Panc1 (cell line): ENCODE results near the gene ISG15. TPM values are rescaled to one million over a fixed set of nuclear protein-coding genes. Genes with fewer than 3 reads are reported as not detected.

Source experiments
- ATAC-seq: fragments of 200-7000 bp; cut with Tn5 transposase; 2 replicates; pipeline ENCODE4 v1.9.1; 2020; ENCODE audit warnings: mild to moderate bottlenecking, moderate library complexity
- BruUV-seq: library from RNA; stranded (reverse); fragments of 400-500 nt; replicated peaks from 2 replicates; lab custom pipeline; 2021; lab: Mats Ljungman, UMichigan
- CTCF ChIA-PET: fragments of 300-600 bp; sonication (Branson Sonifier 250); formaldehyde crosslinking; loops from one replicate; lab custom pipeline; 2022; ENCODE audit warnings: antibody characterized with exemption; lab: Charles Lee
- POLR2A ChIA-PET: fragments of 300-600 bp; sonication (Branson Sonifier 250); formaldehyde crosslinking; loops from one replicate; lab custom pipeline; 2022; ENCODE audit warnings: antibody characterized with exemption; lab: Charles Lee
- DNase-seq: peaks from one replicate; pipeline ENCODE4 v3.0.0-alpha.2; 2010; ENCODE audit warnings: low read depth, low spot score
- H3K27ac ChIP-seq: 2 replicates; pipeline ENCODE4 v1.5.1; 2011; ENCODE audit warnings: mild to moderate bottlenecking, low read length, inconsistent platforms
- H3K27me3 ChIP-seq: fragments of 200-500 bp; sonication (Bioruptor generic); 2 replicates; pipeline ENCODE4 v1.6.0; 2014; ENCODE audit warnings: low read length, inconsistent platforms; ENCODE audit not compliant: control insufficient read depth, insufficient read depth
- H3K36me3 ChIP-seq: fragments of 200-500 bp; sonication (Bioruptor generic); 2 replicates; pipeline ENCODE4 v1.5.1; 2014; ENCODE audit warnings: inconsistent platforms, mild to moderate bottlenecking, low read length, moderate library complexity; ENCODE audit not compliant: control insufficient read depth, insufficient read depth
- H3K4me1 ChIP-seq: 2 replicates; pipeline ENCODE4 v1.5.1; 2011; ENCODE audit warnings: inconsistent platforms, mild to moderate bottlenecking, low read length, moderate library complexity; ENCODE audit not compliant: control insufficient read depth, insufficient read depth
- H3K4me3 ChIP-seq, 2 experiments: 2 replicates each; pipeline ENCODE4 v1.5.1; 2011 to 2012; ENCODE audit warnings: low read depth in 2 of 2, low read length in 2 of 2, mild to moderate bottlenecking in 2 of 2, inconsistent platforms in 1 of 2, moderate library complexity in 1 of 2
- H3K9me3 ChIP-seq: fragments of 200-500 bp; sonication (Bioruptor generic); 2 replicates; pipeline ENCODE4 v1.5.1; 2014; ENCODE audit warnings: low read depth, mild to moderate bottlenecking, inconsistent platforms, low read length, moderate library complexity; ENCODE audit not compliant: control insufficient read depth, insufficient read depth
- POLR2AphosphoS5 ChIP-seq: IDR thresholded peaks from 2 replicates; pipeline ENCODE4 v1.6.1; 2012; ENCODE audit warnings: mild to moderate bottlenecking, low read depth, low read length, moderate library complexity
- SIN3A ChIP-seq: IDR thresholded peaks from 2 replicates; pipeline ENCODE4 v1.6.1; 2012; ENCODE audit warnings: low read depth, mild to moderate bottlenecking, low read length, moderate library complexity, borderline replicate concordance; ENCODE audit not compliant: insufficient read depth
- TCF7L2 ChIP-seq: IDR thresholded peaks from 2 replicates; pipeline ENCODE4 v1.6.1; 2011; ENCODE audit warnings: mild to moderate bottlenecking, low read depth, low read length, inconsistent platforms
- in situ Hi-C: cut with HindIII; loops from 2 replicates; pipeline ENCODE4 v1.10.0; 2016; ENCODE audit warnings: low sequenced_read_pairs, low pct_unique_long_range_greater_than_20kb
- intact Hi-C: fragments of 100-400 bp; cut with micrococcal nuclease; formaldehyde crosslinking; loops from one replicate; pipeline ENCODE4 v1.10.0; 2022; ENCODE audit not compliant: unreplicated experiment
- total RNA-seq: library from RNA; stranded (reverse); gene quantifications from one replicate; pipeline ENCODE4 v1.2.1, GENCODE V29; 2021; ENCODE audit not compliant: unreplicated experiment
- TF ChIP-seq, protein P1 (sequence below), 2 experiments: IDR thresholded peaks; 2 replicates each; pipeline ENCODE4 v1.6.1; 2011 to 2012; ENCODE audit warnings: low read depth in 2 of 2, control low read depth in 1 of 2, low read length in 1 of 2, mild to moderate bottlenecking in 1 of 2, moderate library complexity in 1 of 2; ENCODE audit not compliant: insufficient read depth in 1 of 2
- TF ChIP-seq, protein P2 (sequence below): fragments of 450-650 bp; IDR thresholded peaks from 2 replicates; pipeline ENCODE4 v1.5.1; 2017; ENCODE audit warnings: mild to moderate bottlenecking

Gene ISG15
- total RNA-seq, 1 experiment from 2014 or later: 102 TPM

DNA sequence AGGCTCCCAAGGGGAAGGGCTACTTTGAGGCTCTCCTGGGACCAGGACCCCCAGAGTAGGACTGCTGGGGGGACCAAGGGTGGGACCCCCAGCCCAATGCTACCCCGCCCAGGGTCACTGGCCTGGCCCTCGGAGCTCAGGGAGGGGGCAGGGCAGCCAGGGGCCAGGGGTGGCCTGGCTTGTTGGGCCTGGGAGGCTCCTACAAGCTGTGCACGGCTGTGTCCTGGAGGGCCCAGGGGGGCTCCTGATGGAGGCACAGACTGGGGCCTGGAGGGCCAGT lies 15.6 kb upstream of the ISG15 start:
- DNase-seq: no peak
- Histone ChIP-seq H3K27me3 (no peaks in the 10 kb centered on the region), H3K9me3 (no peaks in the 10 kb centered on the region), H3K36me3 (no peaks in the 10 kb centered on the region; the same call in 1 of the 2 replicates), H3K4me3 (peak overlapping the region; percentile 8 to 56; a peak in 2 of 4 replicates), H3K27ac (peak overlapping the region; percentile 59; the same call in 1 of the 2 replicates), H3K4me1 (peaks cover 16% of the 10 kb centered on the region)
- no peak for ATAC-seq
- in situ Hi-C loops (no loop called here), intact Hi-C loops (no loop called here)
- TF ChIP-seq POLR2AphosphoS5: 0 out of 2 replicates have a peak, but pooled peaks have one; percentile 12
- TF ChIP-seq, protein P1, sequence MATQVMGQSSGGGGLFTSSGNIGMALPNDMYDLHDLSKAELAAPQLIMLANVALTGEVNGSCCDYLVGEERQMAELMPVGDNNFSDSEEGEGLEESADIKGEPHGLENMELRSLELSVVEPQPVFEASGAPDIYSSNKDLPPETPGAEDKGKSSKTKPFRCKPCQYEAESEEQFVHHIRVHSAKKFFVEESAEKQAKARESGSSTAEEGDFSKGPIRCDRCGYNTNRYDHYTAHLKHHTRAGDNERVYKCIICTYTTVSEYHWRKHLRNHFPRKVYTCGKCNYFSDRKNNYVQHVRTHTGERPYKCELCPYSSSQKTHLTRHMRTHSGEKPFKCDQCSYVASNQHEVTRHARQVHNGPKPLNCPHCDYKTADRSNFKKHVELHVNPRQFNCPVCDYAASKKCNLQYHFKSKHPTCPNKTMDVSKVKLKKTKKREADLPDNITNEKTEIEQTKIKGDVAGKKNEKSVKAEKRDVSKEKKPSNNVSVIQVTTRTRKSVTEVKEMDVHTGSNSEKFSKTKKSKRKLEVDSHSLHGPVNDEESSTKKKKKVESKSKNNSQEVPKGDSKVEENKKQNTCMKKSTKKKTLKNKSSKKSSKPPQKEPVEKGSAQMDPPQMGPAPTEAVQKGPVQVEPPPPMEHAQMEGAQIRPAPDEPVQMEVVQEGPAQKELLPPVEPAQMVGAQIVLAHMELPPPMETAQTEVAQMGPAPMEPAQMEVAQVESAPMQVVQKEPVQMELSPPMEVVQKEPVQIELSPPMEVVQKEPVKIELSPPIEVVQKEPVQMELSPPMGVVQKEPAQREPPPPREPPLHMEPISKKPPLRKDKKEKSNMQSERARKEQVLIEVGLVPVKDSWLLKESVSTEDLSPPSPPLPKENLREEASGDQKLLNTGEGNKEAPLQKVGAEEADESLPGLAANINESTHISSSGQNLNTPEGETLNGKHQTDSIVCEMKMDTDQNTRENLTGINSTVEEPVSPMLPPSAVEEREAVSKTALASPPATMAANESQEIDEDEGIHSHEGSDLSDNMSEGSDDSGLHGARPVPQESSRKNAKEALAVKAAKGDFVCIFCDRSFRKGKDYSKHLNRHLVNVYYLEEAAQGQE (IDR thresholded peaks at IDR 0.05; ENCODE audit: insufficient read depth in 1 of 2, low read depth in 2 of 2, low read length in 1 of 2): no peak
- CTCF ChIA-PET: interaction anchor here (1.4 kb wide), 1 partner anchor 13 kb away, joined by 4 read pairs; no protein-coding TSS in a partner anchor
- BruUV-seq: no TSS peak
- POLR2A ChIA-PET: no interaction called here

DNA sequence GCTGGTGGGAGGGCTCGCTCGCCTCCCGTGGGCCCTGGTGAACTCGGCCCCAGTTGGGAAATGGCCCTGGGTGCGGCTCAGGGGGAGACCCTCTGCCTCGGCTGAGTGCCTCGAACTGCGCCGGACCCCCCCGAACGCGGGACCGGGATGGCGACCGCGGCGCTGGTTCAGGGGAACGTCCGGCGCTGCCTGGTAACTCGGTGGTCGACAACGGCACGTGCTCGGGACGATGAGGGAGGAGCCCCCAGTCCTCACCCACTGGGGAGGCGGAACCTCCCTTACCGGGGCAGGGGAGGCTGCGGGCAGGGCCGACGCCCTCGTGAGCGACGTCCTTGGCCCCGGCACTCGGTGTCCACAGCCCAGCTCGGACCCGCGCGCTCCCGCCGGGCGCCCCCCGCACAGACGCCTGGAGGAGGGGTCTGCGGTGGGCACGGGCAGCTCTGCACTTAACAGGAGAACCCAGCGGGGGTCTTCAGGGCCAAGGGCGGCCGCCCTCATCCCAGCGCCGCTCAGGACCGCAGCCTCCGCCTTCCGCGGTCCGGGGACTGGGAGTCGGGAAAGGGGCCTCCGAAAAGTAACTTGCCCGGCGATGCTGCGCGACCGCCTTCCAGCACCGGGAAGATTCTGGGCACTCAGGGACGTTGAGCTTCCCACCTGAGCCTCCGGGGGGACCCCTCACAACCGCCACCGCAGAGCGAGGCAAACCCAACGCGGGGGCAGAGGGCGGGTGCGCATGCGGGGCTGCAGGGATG lies 15.1 kb upstream of the ISG15 start:
- in situ Hi-C loops: no loop called here
- ATAC-seq (no peak; the same call in 1 of the 2 replicates), DNase-seq (no peak)
- H3K27ac ChIP-seq: peak overlapping the region; percentile 59
- ChIA-PET CTCF (interaction anchor here (1.4 kb wide), 1 partner anchor 14 kb away, joined by 4 read pairs; no protein-coding TSS in a partner anchor), POLR2A (interaction anchor here (0.7 kb wide), 1 partner anchor 12 kb away, joined by 3 read pairs; no protein-coding TSS in a partner anchor)
- H3K4me1 ChIP-seq: peaks cover 16% of the 10 kb centered on the region
- H3K27me3 ChIP-seq: no peaks in the 10 kb centered on the region
- no peaks in the 10 kb centered on the region; the same call in 1 of the 2 replicates for H3K36me3 ChIP-seq
- TF ChIP-seq POLR2AphosphoS5 (peak; percentile 9; the same call in 1 of the 2 replicates), TCF7L2 (no peak)
- TF ChIP-seq, protein P1 (IDR thresholded peaks at IDR 0.05; ENCODE audit: insufficient read depth in 1 of 2, low read depth in 2 of 2, low read length in 1 of 2): no peak
- intact Hi-C loops: no loop called here
- peak overlapping the region; percentile 56 to 69 for H3K4me3 ChIP-seq
- H3K9me3 ChIP-seq: no peaks in the 10 kb centered on the region
- no TSS peak for BruUV-seq

DNA sequence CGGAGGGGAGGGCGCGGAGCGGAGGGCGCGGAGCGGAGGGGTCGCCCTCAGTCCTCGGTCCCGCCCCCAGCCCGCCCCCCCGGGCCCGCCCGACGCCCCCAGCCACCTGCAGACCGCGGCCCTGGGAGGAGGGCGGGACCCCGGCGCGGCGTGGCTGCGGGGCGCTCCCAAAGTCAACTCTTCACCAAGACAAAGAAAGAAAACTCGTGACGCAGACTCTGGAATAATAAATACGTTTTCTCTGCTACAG lies 14.6 kb upstream of the ISG15 start:
- intact Hi-C loops (no loop called here), in situ Hi-C loops (no loop called here)
- no peak for DNase-seq
- Histone ChIP-seq H3K36me3 (no peaks in the 10 kb centered on the region; the same call in 1 of the 2 replicates), H3K27ac (no peak overlapping the region; the same call in 1 of the 2 replicates), H3K27me3 (no peaks in the 10 kb centered on the region), H3K4me1 (peaks cover 17% of the 10 kb centered on the region), H3K4me3 (peak overlapping the region; percentile 56 to 69), H3K9me3 (no peaks in the 10 kb centered on the region)
- CTCF ChIA-PET: no interaction called here
- POLR2A ChIA-PET: no interaction called here
- ATAC-seq: no peak; the same call in 1 of the 2 replicates
- TF ChIP-seq TCF7L2: no peak
- TF ChIP-seq, protein P2, sequence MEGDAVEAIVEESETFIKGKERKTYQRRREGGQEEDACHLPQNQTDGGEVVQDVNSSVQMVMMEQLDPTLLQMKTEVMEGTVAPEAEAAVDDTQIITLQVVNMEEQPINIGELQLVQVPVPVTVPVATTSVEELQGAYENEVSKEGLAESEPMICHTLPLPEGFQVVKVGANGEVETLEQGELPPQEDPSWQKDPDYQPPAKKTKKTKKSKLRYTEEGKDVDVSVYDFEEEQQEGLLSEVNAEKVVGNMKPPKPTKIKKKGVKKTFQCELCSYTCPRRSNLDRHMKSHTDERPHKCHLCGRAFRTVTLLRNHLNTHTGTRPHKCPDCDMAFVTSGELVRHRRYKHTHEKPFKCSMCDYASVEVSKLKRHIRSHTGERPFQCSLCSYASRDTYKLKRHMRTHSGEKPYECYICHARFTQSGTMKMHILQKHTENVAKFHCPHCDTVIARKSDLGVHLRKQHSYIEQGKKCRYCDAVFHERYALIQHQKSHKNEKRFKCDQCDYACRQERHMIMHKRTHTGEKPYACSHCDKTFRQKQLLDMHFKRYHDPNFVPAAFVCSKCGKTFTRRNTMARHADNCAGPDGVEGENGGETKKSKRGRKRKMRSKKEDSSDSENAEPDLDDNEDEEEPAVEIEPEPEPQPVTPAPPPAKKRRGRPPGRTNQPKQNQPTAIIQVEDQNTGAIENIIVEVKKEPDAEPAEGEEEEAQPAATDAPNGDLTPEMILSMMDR: no peak
- no peak for TF ChIP-seq POLR2AphosphoS5
- no peak for TF ChIP-seq SIN3A
- TF ChIP-seq, protein P1 (IDR thresholded peaks at IDR 0.05; ENCODE audit: insufficient read depth in 1 of 2, low read depth in 2 of 2, low read length in 1 of 2): no peak
- no TSS peak for BruUV-seq
